Activated T-cell treated with anti-CD3 and anti-CD28 coated beads, Interleukin-2, amount 50 U/mL, for 1 hour (primary cell): ENCODE measurements around the gene RBM26.

ENCODE experiments used
- DNase-seq: peaks from one replicate; pipeline ENCODE4 v3.0.0-alpha.2; 2020

RBM26 gene

GRCh38 chr13:79271616-79272015 lies 134.4 kb downstream of the RBM26 start:
- no peak for DNase-seq

- DNase-seq, result no peak
Measured at GRCh38 chr13:79270859-79271258, 135.2 kb downstream of the RBM26 start.
